Lower lobe of right lung (tissue), 2 donors: ENCODE data around the gene SSTR4. TPM values are rescaled to one million over a fixed set of nuclear protein-coding genes. Genes with fewer than 3 reads are reported as not detected.

ENCODE experiments used
- ATAC-seq, 2 donors: fragments of 200-7000 bp; cut with Tn5 transposase; one replicate each; pipeline ENCODE4 v1.9.1; 2020 to 2022; ENCODE audit warnings: mild to moderate bottlenecking in 2 of 2, moderate library complexity in 2 of 2
- DNase-seq: peaks from one replicate; pipeline ENCODE4 v3.0.0-alpha.2; 2020
- H3K27ac ChIP-seq: fragments of 200-600 bp; one replicate; pipeline ENCODE4 v1.8.0; 2022
- H3K27me3 ChIP-seq: fragments of 200-600 bp; one replicate; pipeline ENCODE4 v1.8.0; 2022; ENCODE audit warnings: low read depth
- H3K36me3 ChIP-seq: fragments of 200-600 bp; one replicate; pipeline ENCODE4 v1.8.0; 2022; ENCODE audit warnings: mild to moderate bottlenecking
- H3K4me1 ChIP-seq: fragments of 200-600 bp; one replicate; pipeline ENCODE4 v1.8.0; 2022
- H3K4me3 ChIP-seq: fragments of 200-600 bp; one replicate; pipeline ENCODE4 v1.8.0; 2022; ENCODE audit warnings: mild to moderate bottlenecking
- H3K9me3 ChIP-seq: fragments of 200-600 bp; one replicate; pipeline ENCODE4 v1.8.0; 2022
- intact Hi-C: fragments of 100-400 bp; cut with DNase I; formaldehyde crosslinking; loops from one replicate; pipeline ENCODE4 v1.11.0; 2022
- total RNA-seq: library from RNA; stranded (reverse); fragmentation: NEBNext Ultra II Directional; extraction: Animal tissue kit (Norgen Biotek cat#: 25700); gene quantifications from one replicate; pipeline ENCODE4 v1.2.1, GENCODE V29; 2021
- TF ChIP-seq, protein P1 (sequence below): fragments of 200-600 bp; IDR thresholded peaks from one replicate; pipeline ENCODE4 v1.8.0; 2022; ENCODE audit warnings: antibody characterized with exemption, mild to moderate bottlenecking
- donor health status: DM: no; HTN: yes; CAD: no; lungs with severe emphysema.

The SSTR4 gene
- total RNA-seq, 1 donor from 2014 or later = 0.35 TPM

DNA sequence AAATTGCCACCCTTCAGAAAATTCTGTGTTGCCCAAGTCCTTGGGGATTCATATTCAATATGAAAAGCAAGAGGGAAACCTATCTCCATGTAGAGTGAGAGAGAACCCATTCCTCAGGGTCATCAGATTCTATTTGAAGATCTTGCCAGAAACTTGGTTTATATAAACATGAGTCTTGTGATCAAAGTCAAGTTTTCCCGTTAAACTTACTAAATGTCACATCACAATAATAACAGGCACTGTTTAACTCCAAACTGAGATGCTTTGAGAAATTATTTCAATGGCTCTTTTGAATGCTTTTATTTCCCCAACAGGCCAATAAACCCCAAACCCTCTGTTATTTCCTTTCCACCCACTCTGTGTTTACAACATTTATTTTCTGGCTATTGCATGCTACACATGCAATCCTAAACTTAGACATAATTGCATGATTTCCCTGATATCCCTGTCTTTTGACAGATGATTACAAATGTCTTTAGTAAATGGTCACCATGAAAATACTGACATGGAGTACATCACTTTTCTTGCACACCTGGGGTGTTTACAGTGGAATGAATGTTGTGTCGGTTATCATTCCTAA lies 31.1 kb upstream of the SSTR4 start:
- ATAC-seq (no peak), DNase-seq (no peak)
- Histone ChIP-seq H3K36me3 (no peaks in the 10 kb centered on the region), H3K9me3 (no peaks in the 10 kb centered on the region), H3K27me3 (no peaks in the 10 kb centered on the region), H3K4me3 (no peak overlapping the region), H3K27ac (no peak overlapping the region), H3K4me1 (no peaks in the 10 kb centered on the region)
- intact Hi-C loops = no loop called here
- TF ChIP-seq, protein P1, sequence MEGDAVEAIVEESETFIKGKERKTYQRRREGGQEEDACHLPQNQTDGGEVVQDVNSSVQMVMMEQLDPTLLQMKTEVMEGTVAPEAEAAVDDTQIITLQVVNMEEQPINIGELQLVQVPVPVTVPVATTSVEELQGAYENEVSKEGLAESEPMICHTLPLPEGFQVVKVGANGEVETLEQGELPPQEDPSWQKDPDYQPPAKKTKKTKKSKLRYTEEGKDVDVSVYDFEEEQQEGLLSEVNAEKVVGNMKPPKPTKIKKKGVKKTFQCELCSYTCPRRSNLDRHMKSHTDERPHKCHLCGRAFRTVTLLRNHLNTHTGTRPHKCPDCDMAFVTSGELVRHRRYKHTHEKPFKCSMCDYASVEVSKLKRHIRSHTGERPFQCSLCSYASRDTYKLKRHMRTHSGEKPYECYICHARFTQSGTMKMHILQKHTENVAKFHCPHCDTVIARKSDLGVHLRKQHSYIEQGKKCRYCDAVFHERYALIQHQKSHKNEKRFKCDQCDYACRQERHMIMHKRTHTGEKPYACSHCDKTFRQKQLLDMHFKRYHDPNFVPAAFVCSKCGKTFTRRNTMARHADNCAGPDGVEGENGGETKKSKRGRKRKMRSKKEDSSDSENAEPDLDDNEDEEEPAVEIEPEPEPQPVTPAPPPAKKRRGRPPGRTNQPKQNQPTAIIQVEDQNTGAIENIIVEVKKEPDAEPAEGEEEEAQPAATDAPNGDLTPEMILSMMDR = no peak

DNA sequence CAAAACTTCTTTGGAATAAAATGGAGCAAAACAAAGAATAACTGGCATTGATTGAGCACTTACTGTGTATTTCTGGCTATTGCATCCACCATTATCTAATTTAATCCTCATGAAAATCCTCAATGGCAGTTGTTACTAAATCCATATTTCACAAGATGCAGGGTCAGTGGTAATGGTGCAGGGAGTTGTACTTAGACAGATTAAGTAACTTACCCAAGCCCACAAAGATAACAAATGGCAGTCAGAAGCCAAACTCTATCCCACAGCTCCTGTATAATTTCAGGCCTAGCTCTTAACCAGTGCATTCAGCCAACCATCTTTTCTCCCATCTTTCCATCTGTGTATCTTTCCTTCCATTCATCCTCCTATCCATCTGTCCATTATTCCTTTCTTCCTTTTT lies 29.3 kb upstream of the SSTR4 start:
- intact Hi-C loops = no loop called here
- H3K27ac ChIP-seq = no peak overlapping the region

DNA sequence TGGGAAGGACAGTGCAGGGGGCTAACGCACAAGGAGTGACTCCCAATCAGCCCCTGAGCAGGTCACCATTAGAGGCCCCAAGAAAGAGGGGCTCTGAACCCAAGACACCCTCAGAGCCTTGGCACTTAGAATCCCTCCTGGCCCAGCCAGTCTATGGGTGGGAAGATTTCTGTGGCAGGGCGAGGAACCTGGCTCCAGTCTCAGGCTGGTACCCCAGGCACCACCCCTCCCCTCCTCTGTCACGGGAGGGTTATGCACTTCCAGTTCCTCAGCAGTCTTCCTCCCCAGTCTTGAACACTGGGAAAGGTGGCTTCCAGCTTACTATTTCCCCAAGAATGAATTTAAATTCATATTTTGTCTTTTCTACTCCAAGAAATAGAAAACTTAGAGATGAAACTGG lies 27.6 kb upstream of the SSTR4 start:
- DNase-seq (no peak), ATAC-seq (no peak)
- Histone ChIP-seq H3K4me3 (no peak overlapping the region), H3K27ac (no peak overlapping the region), H3K9me3 (no peaks in the 10 kb centered on the region), H3K4me1 (no peaks in the 10 kb centered on the region), H3K36me3 (no peaks in the 10 kb centered on the region), H3K27me3 (no peaks in the 10 kb centered on the region)
- intact Hi-C loops = no loop called here
- TF ChIP-seq, protein P1 = no peak

More for the DNA sequence above, 29.3 kb upstream of the SSTR4 start:
- ATAC-seq (no peak), DNase-seq (no peak)
- no peak overlapping the region for H3K4me3 ChIP-seq
- H3K4me1 ChIP-seq = no peaks in the 10 kb centered on the region
- no peaks in the 10 kb centered on the region for H3K9me3 ChIP-seq
- no peaks in the 10 kb centered on the region for H3K36me3 ChIP-seq
- no peaks in the 10 kb centered on the region for H3K27me3 ChIP-seq
- TF ChIP-seq, protein P1 = no peak

DNA sequence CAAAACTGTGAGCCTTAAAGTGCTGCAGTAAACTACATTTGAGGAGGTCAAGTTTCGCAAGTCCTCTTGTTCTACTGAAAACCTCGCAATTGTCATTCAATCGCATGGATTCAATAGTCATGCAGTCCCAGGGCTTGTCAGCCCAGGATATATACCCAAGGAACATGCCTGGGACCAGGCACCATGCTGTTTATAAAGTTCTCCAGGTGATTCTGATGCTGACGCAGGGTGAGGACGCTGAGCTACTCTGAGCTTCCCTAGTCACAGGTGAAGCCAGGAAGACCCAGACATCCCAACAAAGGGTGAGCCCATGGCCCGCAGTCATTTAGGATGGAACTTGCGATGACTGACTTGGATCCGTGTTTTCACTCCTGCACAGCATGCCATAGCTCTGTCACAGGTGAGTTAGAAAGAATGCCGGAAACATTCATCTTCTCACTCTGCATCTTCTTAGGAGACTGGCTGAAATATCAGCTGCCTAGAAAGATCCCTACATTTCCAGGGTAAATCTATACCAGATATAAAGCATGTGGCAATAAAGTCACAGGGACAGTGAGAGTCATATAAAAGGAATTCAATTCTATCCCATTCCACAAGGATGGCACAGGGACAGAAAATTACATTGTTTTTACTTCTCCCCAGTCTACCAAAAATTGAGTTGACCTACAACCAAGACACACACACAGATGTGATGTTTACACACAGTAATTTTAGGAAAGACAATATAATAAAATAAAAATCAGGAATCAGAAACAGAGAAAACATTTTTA lies 27.0 kb upstream of the SSTR4 start:
- no peaks in the 10 kb centered on the region for H3K4me1 ChIP-seq
- H3K4me3 ChIP-seq = no peak overlapping the region
- H3K27ac ChIP-seq = no peak overlapping the region
- no peak for DNase-seq
- TF ChIP-seq, protein P1 = no peak
- intact Hi-C loops = no loop called here
- ATAC-seq = no peak
- no peaks in the 10 kb centered on the region for H3K36me3 ChIP-seq
- H3K27me3 ChIP-seq = no peaks in the 10 kb centered on the region
- no peaks in the 10 kb centered on the region for H3K9me3 ChIP-seq

DNA sequence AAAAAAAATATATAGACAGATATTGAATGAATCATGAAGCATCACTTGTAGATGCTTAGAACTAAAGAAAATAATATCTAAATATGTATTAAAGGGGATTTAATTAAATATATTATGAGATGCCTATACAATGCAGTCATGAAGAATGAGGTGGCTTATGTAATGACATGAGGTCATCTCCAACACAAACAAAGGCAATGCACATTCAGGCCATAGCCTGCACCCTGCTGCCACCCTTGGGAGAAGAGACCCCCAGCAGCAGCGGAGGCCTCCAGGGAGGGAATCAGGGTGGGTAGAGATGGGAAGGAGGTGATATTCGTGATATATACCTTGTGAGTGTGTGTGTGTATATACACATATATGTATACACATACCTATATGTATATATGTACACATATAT lies 26.4 kb upstream of the SSTR4 start:
- DNase-seq (no peak), ATAC-seq (no peak)
- TF ChIP-seq, protein P1 = no peak
- intact Hi-C loops = no loop called here
- Histone ChIP-seq H3K4me3 (no peak overlapping the region), H3K36me3 (no peaks in the 10 kb centered on the region), H3K27me3 (no peaks in the 10 kb centered on the region), H3K4me1 (no peaks in the 10 kb centered on the region), H3K9me3 (no peaks in the 10 kb centered on the region), H3K27ac (no peak overlapping the region)
